Tibial nerve (tissue), 4 donors: ENCODE results near the gene ASCL2. TPM values are rescaled to one million over a fixed set of nuclear protein-coding genes. Genes with fewer than 3 reads are reported as not detected.
A peak's percentile ranks its signal among the peaks of the same experiment; 100 is the strongest.

Experiments used
- DNase-seq, 2 donors: peaks; one replicate each; pipeline ENCODE4 v3.0.0-alpha.2; 2019; ENCODE audit warnings: low spot score in 2 of 2
- H3K27ac ChIP-seq, 4 donors: fragments of 200-600 bp; sonication (generic) in 3 of 4; one replicate each; pipeline ENCODE4 v1.5.1; 2017 to 2019; ENCODE audit warnings: mild to moderate bottlenecking in 1 of 4
- H3K27me3 ChIP-seq, 2 donors: fragments of 200-600 bp; sonication (generic) in 1 of 2; one replicate each; pipeline versions ENCODE4 v1.5.1 to v1.6.0; 2017 to 2019
- H3K36me3 ChIP-seq, 3 donors: fragments of 200-600 bp; sonication (generic); one replicate each; pipeline ENCODE4 v1.5.1; 2018 to 2019
- H3K4me1 ChIP-seq, 4 donors: fragments of 200-600 bp; sonication (generic) in 3 of 4; one replicate each; pipeline ENCODE4 v1.5.1; 2017 to 2019
- H3K4me3 ChIP-seq, 4 donors: fragments of 200-600 bp; sonication (generic) in 3 of 4; one replicate each; pipeline ENCODE4 v1.5.1; 2017 to 2019; ENCODE audit warnings: mild to moderate bottlenecking in 1 of 4, moderate library complexity in 1 of 4
- H3K9me3 ChIP-seq, 4 donors: fragments of 200-600 bp; sonication (generic) in 3 of 4; one replicate each; pipeline ENCODE4 v1.5.1; 2017 to 2019
- CTCF ChIP-seq, 5 experiments: fragments of 200-600 bp in 3 of 5; fragments of 450-650 bp in 2 of 5; sonication (generic) in 3 of 5; IDR thresholded peaks; one replicate each; pipeline ENCODE4 v1.5.1; 2016 to 2019; ENCODE audit warnings: antibody characterized with exemption in 5 of 5, mild to moderate bottlenecking in 3 of 5, moderate library complexity in 2 of 5
- EP300 ChIP-seq, 2 donors: sonication (generic); formaldehyde crosslinking; IDR thresholded peaks; one replicate each; pipeline ENCODE4 v1.6.1; 2017; ENCODE audit warnings: antibody characterized with exemption in 2 of 2, mild to moderate bottlenecking in 1 of 2
- POLR2A ChIP-seq, 2 donors: fragments of 450-650 bp; IDR thresholded peaks; one replicate each; pipeline ENCODE4 v1.6.1; 2017; ENCODE audit warnings: antibody characterized with exemption in 2 of 2, mild to moderate bottlenecking in 2 of 2, moderate library complexity in 2 of 2
- WGBS, 2 donors: methylation state at CpG; one replicate each; pipeline ENCODE4 v1.1.5; 2018; 5-methylcytosine and 5-hydroxymethylcytosine counted together
- total RNA-seq, 4 donors: library from RNA; depleted of rRNA; stranded (reverse); fragments of >200 nt; gene quantifications; one replicate each; pipeline ENCODE4 v1.1.0, GENCODE V29; 2016

ASCL2 gene
- total RNA-seq, 4 donors from 2014 or later: 0.66 to 4.1 (median 3.0) TPM

DNA sequence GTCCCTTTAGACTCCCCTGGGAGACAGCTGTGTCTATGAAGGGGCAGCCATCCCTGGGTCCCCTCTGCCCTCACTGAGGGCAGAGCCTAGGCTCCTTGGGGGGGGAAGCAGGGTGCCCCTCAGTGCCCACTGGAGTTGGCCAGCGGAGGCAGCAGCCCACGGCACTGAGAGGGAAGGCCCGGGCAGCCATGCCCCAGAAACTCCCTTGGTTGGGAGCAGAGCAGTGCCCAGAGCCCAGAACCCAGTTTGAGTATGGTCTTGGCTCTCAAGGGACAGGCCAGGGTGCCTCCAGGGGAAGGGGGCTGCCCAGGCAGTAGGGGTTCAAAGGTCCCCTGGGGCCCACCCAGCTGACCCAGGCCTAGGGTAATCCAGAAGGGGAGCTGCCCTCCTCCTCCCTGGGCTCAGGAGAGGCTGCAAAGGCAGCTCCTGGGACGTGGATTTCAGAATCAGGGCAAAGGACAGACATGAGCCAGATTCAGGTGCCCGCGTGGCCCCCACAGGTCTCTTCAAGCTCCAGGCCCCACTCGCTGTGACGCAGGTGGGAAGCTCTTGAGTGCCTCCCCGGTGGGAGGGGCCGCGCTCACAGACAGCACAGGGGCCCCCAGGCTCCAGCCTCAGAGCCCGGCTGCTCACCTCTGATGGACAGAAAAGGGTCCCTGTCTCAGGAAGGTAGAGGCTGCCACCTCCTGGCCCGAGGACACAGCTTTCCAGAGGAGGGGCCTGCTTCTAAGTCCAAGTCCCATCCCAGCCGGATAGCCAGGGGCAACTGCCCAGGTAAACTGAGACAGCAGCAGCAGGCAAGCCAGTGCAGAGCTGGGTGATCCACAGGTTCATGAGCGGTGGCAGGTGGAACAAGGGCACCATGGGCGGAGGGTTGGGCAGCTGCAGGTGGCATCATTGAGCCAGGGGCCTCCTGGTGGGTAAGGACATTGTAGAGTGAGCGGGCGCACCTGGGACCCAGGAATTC lies 28.7 kb upstream of the ASCL2 start:
- Histone ChIP-seq H3K27me3 (no peaks in the 10 kb centered on the region), H3K36me3 (no peaks in the 10 kb centered on the region), H3K9me3 (no peaks in the 10 kb centered on the region), H3K4me3 (no peak overlapping the region), H3K4me1 (peaks cover 0 to 24% (median 15%) of the 10 kb centered on the region in 4 donors), H3K27ac (no peak overlapping the region)
- WGBS, 2 donors: 64 to 69% methylated on average over 12 to 16 of the region's 18 CpGs
- peak in 4 of 5 experiments; percentile 9 to 41 (median 20) for TF ChIP-seq CTCF (IDR thresholded peaks at IDR 0.05)
- no peak for TF ChIP-seq EP300 (IDR thresholded peaks at IDR 0.05)
- TF ChIP-seq POLR2A (IDR thresholded peaks at IDR 0.05): no peak
- DNase-seq: peak in 1 of 2 donors; percentile 4

- Histone ChIP-seq H3K9me3 (no peaks in the 10 kb centered on the region), H3K27me3 (no peaks in the 10 kb centered on the region), H3K27ac (no peak overlapping the region), H3K4me3 (no peak overlapping the region), H3K36me3 (no peaks in the 10 kb centered on the region), H3K4me1 (peaks cover 0 to 16% (median 9%) of the 10 kb centered on the region in 4 donors)
- WGBS, 2 donors: 70 to 73% methylated on average over 10 to 12 of the region's 14 CpGs
- no peak for DNase-seq
- TF ChIP-seq EP300 (IDR thresholded peaks at IDR 0.05): no peak
- TF ChIP-seq CTCF (IDR thresholded peaks at IDR 0.05): no peak
- TF ChIP-seq POLR2A (IDR thresholded peaks at IDR 0.05): no peak
Measured at GRCh38 chr11:2298131-2298794, 27.9 kb upstream of the ASCL2 start.

DNA sequence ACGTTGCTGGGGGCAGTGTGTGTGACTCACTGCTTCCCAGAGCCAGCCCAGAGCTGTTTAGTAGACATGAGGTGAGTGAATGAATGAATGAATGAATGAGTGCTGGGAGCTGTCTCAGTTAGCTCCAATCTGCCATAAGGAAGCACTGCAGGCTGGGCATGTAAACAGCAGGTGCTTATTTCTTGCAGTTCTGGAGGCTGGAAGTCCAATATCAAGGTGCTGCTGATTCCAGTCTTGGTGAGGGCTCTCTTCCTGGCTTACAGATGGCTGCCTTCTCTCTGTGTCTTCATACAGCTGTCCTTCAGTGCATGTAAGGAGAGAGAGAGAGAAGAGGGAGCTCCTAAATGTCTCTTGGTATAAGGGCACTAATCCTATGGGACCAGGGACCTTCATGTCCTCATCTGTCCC lies 27.2 kb upstream of the ASCL2 start:
- Histone ChIP-seq H3K27me3 (no peaks in the 10 kb centered on the region), H3K9me3 (no peaks in the 10 kb centered on the region), H3K4me3 (no peak overlapping the region), H3K27ac (no peak overlapping the region), H3K4me1 (peaks cover 0 to 9% (median 3%) of the 10 kb centered on the region in 4 donors), H3K36me3 (no peaks in the 10 kb centered on the region)
- DNase-seq: peak in 1 of 2 donors; percentile 3
- TF ChIP-seq EP300 (IDR thresholded peaks at IDR 0.05): no peak
- no peak for TF ChIP-seq CTCF (IDR thresholded peaks at IDR 0.05)
- no peak for TF ChIP-seq POLR2A (IDR thresholded peaks at IDR 0.05)
- WGBS, 2 donors: 42 to 50% methylated on average over 1 of the region's 1 CpG

GRCh38 chr11:2296913-2297622 lies 26.7 kb upstream of the ASCL2 start:
- H3K4me3 ChIP-seq: no peak overlapping the region
- H3K27me3 ChIP-seq: no peaks in the 10 kb centered on the region
- TF ChIP-seq EP300 (IDR thresholded peaks at IDR 0.05) (no peak), POLR2A (IDR thresholded peaks at IDR 0.05) (no peak), CTCF (IDR thresholded peaks at IDR 0.05) (no peak)
- H3K36me3 ChIP-seq: no peaks in the 10 kb centered on the region
- H3K27ac ChIP-seq: no peak overlapping the region
- peaks cover 0 to 4% (median 0%) of the 10 kb centered on the region in 4 donors for H3K4me1 ChIP-seq
- DNase-seq: no peak
- no peaks in the 10 kb centered on the region for H3K9me3 ChIP-seq
- WGBS, 2 donors: 83 to 92% methylated on average over 9 to 13 of the region's 13 CpGs
